Left lung (tissue), 10 donors: ENCODE results near the gene ITGA8. TPM values are rescaled to one million over a fixed set of nuclear protein-coding genes. Genes with fewer than 3 reads are reported as not detected.

ENCODE experiments used
- ATAC-seq: fragments of 200-7000 bp; cut with Tn5 transposase; one replicate; pipeline ENCODE4 v1.9.1; 2020; ENCODE audit warnings: moderate library complexity
- DNase-seq, 4 donors: peaks; one replicate each; pipeline ENCODE4 v3.0.0-alpha.2; 2013 to 2020
- H3K27ac ChIP-seq, 2 donors: fragments of 200-600 bp; sonication (generic) in 1 of 2; one replicate each; pipeline versions ENCODE4 v1.5.0 to v1.8.0; 2020 to 2021
- H3K27me3 ChIP-seq, 2 donors: fragments of 200-600 bp; sonication (generic) in 1 of 2; one replicate each; pipeline versions ENCODE4 v1.5.0 to v1.8.0; 2020 to 2021
- H3K36me3 ChIP-seq, 2 donors: fragments of 200-600 bp; sonication (generic) in 1 of 2; one replicate each; pipeline versions ENCODE4 v1.5.0 to v1.8.0; 2020 to 2021
- H3K4me1 ChIP-seq, 2 donors: fragments of 200-600 bp; one replicate each; pipeline ENCODE4 v1.8.0; 2021
- H3K4me3 ChIP-seq, 2 donors: fragments of 200-600 bp; sonication (generic) in 1 of 2; one replicate each; pipeline versions ENCODE4 v1.5.0 to v1.8.0; 2020 to 2021; ENCODE audit warnings: mild to moderate bottlenecking in 1 of 2
- H3K9me3 ChIP-seq, 2 donors: fragments of 200-600 bp; sonication (generic) in 1 of 2; one replicate each; pipeline versions ENCODE4 v1.5.0 to v1.8.0; 2020 to 2021
- CTCF ChIP-seq, 2 donors: fragments of 200-600 bp; sonication (generic) in 1 of 2; IDR thresholded peaks; one replicate each; pipeline versions ENCODE4 v1.5.0 to v1.8.0; 2021; ENCODE audit warnings: antibody characterized with exemption in 2 of 2
- intact Hi-C, 2 donors: fragments of 100-400 bp; cut with DNase I; formaldehyde crosslinking; loops; one replicate each; pipeline versions ENCODE4 v1.11.2 to v1.14.2; 2022
- polyA plus RNA-seq, 6 donors: library from polyadenylated mRNA; unstranded; fragments of 120-200 nt; gene quantifications; one replicate each; pipeline ENCODE4 v1.2.1, GENCODE V29; 2013; ENCODE audit not compliant: insufficient read length in 6 of 6
- total RNA-seq, 2 donors: library from RNA; stranded (reverse); fragmentation: NEBNext Ultra II Directional; extraction: Animal tissue kit (Norgen Biotek cat#: 25700); gene quantifications; one replicate each; pipeline ENCODE4 v1.2.1, GENCODE V29; 2021
- donor health status: DM: no; HTN: yes; CAD: no.
- donor health status: DM: no; HTN: no; CAD: no.

Gene ITGA8
- total and polyA plus RNA-seq, 8 donors: 23.7 to 83.3 (median 67.3) TPM

DNA sequence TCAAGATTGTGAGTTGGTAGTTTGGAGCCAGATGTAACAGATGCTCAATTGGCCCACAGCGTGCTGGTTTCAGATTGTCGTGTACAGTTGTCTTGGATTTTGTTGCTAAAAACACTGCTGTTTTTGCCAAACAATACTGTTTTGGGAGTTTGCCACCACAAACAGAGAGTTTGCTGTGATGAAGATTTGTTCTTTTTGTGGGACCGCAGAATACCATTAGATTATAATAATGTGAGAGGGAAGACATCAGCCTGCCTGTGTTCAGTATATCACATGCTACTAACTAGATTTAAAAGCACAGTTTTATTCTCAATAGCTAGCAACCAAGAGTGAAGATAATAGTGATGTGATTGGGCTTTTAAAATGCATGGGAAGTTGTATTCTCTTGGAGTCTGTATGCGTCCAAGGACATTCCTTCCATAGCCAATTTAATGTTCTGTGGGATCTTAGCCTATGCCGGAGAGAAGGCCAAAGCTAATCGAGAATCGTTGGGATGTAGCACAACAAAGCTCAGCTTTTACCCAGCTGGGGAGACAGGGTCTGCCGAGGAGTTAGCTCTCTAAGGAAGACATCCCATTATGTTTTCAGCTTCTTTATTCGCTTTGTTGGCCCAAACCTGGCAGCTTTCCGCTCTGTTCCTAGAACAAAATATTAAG, 18.7 kb upstream of the ITGA8 start:
- peak; percentile 74 for ATAC-seq
- peak overlapping the region; percentile 11 to 60 for H3K27ac ChIP-seq

GRCh38 chr10:15737656-15738055, 17.9 kb upstream of the ITGA8 start:
- H3K27ac ChIP-seq: peak overlapping the region; percentile 1 to 73
- no peaks in the 10 kb centered on the region for H3K27me3 ChIP-seq
- intact Hi-C loops: no loop called here
- DNase-seq (peak in 2 of 4 donors; percentile 55 to 64), ATAC-seq (peak; percentile 34)
- H3K4me1 ChIP-seq: no peaks in the 10 kb centered on the region
- no peak for TF ChIP-seq CTCF (IDR thresholded peaks at IDR 0.05)
- H3K36me3 ChIP-seq: no peaks in the 10 kb centered on the region
- H3K9me3 ChIP-seq: no peaks in the 10 kb centered on the region
- H3K4me3 ChIP-seq: no peak overlapping the region

More for the DNA sequence above, 18.7 kb upstream of the ITGA8 start:
- Histone ChIP-seq H3K4me1 (no peaks in the 10 kb centered on the region), H3K27me3 (no peaks in the 10 kb centered on the region), H3K4me3 (no peak overlapping the region), H3K9me3 (no peaks in the 10 kb centered on the region), H3K36me3 (no peaks in the 10 kb centered on the region)
- DNase-seq: peak in 2 of 4 donors; percentile 97 to 98
- intact Hi-C loops: no loop called here
- TF ChIP-seq CTCF (IDR thresholded peaks at IDR 0.05): no peak

DNA sequence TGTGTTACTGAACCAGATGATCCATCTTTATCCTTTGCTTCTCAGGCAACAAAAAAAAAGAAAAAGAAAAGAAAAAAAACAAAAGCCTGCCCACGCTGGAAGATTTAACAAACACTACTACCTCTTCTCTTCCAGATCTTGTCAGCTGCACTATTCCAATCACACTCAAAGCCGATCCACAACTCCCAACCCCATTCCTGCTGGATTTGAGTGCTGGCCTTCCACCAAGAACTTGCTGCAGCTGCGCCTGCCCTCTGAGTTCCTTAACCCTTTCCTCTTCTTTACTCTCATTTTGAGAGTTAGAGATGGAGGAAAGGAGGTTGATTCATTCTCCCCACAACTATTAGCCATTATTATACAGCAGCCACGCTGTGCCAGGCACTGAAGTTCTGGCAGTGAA, 16.0 kb upstream of the ITGA8 start:
- intact Hi-C loops: no loop called here
- Histone ChIP-seq H3K36me3 (no peaks in the 10 kb centered on the region), H3K27me3 (no peaks in the 10 kb centered on the region), H3K4me3 (no peak overlapping the region), H3K4me1 (no peaks in the 10 kb centered on the region), H3K27ac (peak overlapping the region in 1 of 2 donors; percentile 49), H3K9me3 (no peaks in the 10 kb centered on the region)
- ATAC-seq (peak; percentile 58), DNase-seq (peak in 2 of 4 donors; percentile 93 to 96)
- no peak for TF ChIP-seq CTCF (IDR thresholded peaks at IDR 0.05)

DNA sequence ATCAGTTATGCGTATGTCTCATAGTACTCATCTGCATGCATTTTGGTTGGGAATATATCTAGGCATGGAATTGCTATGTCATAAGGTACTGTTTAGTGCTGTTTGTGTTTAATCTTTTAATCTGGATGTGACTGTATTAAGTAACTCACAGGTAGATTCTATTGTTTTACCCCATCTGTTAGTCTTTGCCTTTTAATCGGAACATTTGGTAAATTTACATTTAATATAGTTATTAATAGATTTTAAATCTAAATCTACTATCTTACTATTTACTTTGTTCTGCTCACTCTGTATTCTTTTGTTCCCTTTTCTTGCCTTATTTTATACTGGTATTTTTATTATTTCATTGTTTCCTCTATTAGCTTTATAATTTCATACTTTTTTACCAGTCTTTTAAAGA, 10.6 kb upstream of the ITGA8 start:
- DNase-seq (no peak), ATAC-seq (no peak)
- H3K36me3 ChIP-seq: no peaks in the 10 kb centered on the region
- H3K27me3 ChIP-seq: no peaks in the 10 kb centered on the region
- H3K9me3 ChIP-seq: peaks cover 0 to 3% of the 10 kb centered on the region in 2 donors
- H3K4me1 ChIP-seq: no peaks in the 10 kb centered on the region
- no peak overlapping the region for H3K4me3 ChIP-seq
- intact Hi-C loops: no loop called here
- H3K27ac ChIP-seq: no peak overlapping the region
- TF ChIP-seq CTCF (IDR thresholded peaks at IDR 0.05): no peak

- intact Hi-C loops: loop anchor here in 1 of 2 donors (10.0 kb wide), 1 partner anchor 145 kb away; no protein-coding TSS in a partner anchor
- no peak for DNase-seq
Measured at GRCh38 chr10:15729890-15730289, 10.2 kb upstream of the ITGA8 start.

More at GRCh38 chr10:15729890-15730289, 10.2 kb upstream of the ITGA8 start:
- ATAC-seq: no peak
- Histone ChIP-seq H3K4me1 (no peaks in the 10 kb centered on the region), H3K27ac (no peak overlapping the region), H3K36me3 (no peaks in the 10 kb centered on the region), H3K9me3 (peaks cover 0 to 3% of the 10 kb centered on the region in 2 donors), H3K27me3 (no peaks in the 10 kb centered on the region), H3K4me3 (no peak overlapping the region)
- no peak for TF ChIP-seq CTCF (IDR thresholded peaks at IDR 0.05)
